AG09319 (cell line): ENCODE data around the gene VPS35.

ENCODE experiments used
- DNase-seq: peaks from one replicate; pipeline ENCODE4 v3.0.0-alpha.2; 2010; ENCODE audit warnings: low read depth; ENCODE audit errors: extremely low read depth
- CTCF ChIP-seq: IDR thresholded peaks from 2 replicates; pipeline ENCODE4 v1.5.1; 2011; ENCODE audit warnings: low read depth, mild to moderate bottlenecking, inconsistent platforms, low read length, moderate library complexity

The VPS35 gene

GRCh38 chr16:46620266-46621005 is 68.5 kb downstream of the VPS35 start:
- TF ChIP-seq CTCF = no peak
- no peak for DNase-seq

GRCh38 chr16:46618516-46618915 is 70.5 kb downstream of the VPS35 start:
- TF ChIP-seq CTCF = no peak
- no peak for DNase-seq

- no peak for DNase-seq
- TF ChIP-seq CTCF = no peak
These were observed 75.0 kb downstream of the VPS35 start for GRCh38 chr16:46614006-46614405.

GRCh38 chr16:46613352-46613751 is 75.6 kb downstream of the VPS35 start:
- no peak for TF ChIP-seq CTCF
- DNase-seq = no peak

- DNase-seq = no peak
- no peak for TF ChIP-seq CTCF
These were observed 76.9 kb downstream of the VPS35 start for GRCh38 chr16:46612121-46612520.

- peak; percentile 53 for TF ChIP-seq CTCF
- DNase-seq = peak; percentile 54
These were observed 81.4 kb downstream of the VPS35 start for GRCh38 chr16:46607529-46607928.

- no peak for TF ChIP-seq CTCF
- DNase-seq = no peak
These were observed 82.7 kb downstream of the VPS35 start for GRCh38 chr16:46606231-46606630.
